ENCODE results near the gene SUGCT.

SUGCT gene

DNA sequence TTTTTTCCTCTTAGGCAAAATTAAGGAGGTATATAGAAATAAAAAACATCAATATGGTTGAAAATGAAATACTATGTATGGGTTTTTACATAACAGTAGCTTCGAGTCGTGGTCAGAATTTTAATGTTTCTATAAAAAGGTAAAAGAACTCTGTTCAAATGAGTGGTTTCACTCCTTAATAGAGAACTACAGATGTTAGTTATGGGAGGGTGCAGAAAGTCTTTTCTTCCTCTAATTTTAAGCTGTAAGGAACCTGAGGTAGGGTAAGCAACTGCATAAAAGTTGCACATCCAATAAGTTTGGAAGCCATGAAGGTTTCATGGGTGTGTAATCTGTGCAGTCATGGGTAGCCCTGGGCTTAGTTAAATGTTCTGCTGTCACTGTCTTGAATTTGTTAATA, 141.3 kb downstream of the SUGCT start:
- Histone ChIP-seq H3K27me3 (ENCODE audit: low read depth, low read length) (no peaks in the 10 kb centered on the region), H3K9me3 (ENCODE audit: control insufficient read depth in 1 of 2, low read length in 2 of 2) (no peaks in the 10 kb centered on the region), H3K36me3 (ENCODE audit: control insufficient read depth in 1 of 2, insufficient read depth in 2 of 2, low read length in 2 of 2) (no peaks in the 10 kb centered on the region), H3K4me3 (ENCODE audit: low read depth in 1 of 2, low read length in 2 of 2) (no peak overlapping the region), H3K27ac (ENCODE audit: low read length) (no peak overlapping the region), H3K4me1 (ENCODE audit: control insufficient read depth in 1 of 2, insufficient read depth in 2 of 2, low read length in 2 of 2) (no peaks in the 10 kb centered on the region)

GRCh38 chr7:40279991-40280390, 145.2 kb downstream of the SUGCT start:
- H3K9me3 ChIP-seq (ENCODE audit: control insufficient read depth in 1 of 2, low read length in 2 of 2), result no peaks in the 10 kb centered on the region
- no peak overlapping the region for H3K4me3 ChIP-seq (ENCODE audit: low read depth in 1 of 2, low read length in 2 of 2)
- no peak overlapping the region for H3K27ac ChIP-seq (ENCODE audit: low read length)
- H3K27me3 ChIP-seq (ENCODE audit: low read depth, low read length), result no peaks in the 10 kb centered on the region
- H3K4me1 ChIP-seq (ENCODE audit: control insufficient read depth in 1 of 2, insufficient read depth in 2 of 2, low read length in 2 of 2), result no peaks in the 10 kb centered on the region
- no peaks in the 10 kb centered on the region for H3K36me3 ChIP-seq (ENCODE audit: control insufficient read depth in 1 of 2, insufficient read depth in 2 of 2, low read length in 2 of 2)

DNA sequence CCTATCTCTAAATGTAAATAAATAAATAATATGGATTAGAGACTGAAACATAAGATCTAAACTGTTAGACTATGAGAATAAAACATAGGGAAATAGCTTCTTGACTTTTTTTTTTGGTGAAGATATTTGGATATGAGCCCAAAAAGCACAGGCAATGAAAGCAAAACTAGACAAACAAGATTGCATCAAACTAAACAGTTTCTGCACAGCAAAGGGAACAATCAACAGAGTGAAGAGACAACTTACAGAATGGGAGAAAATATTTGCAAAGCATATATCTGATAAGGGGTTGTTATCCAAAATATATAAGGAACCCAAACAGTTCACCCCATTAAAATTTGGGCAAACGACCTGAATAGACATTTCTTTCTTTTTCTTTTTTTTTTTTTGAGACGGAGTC, 148.1 kb downstream of the SUGCT start:
- H3K36me3 ChIP-seq (ENCODE audit: control insufficient read depth in 1 of 2, insufficient read depth in 2 of 2, low read length in 2 of 2), result no peaks in the 10 kb centered on the region

GRCh38 chr7:40283391-40283790, 148.6 kb downstream of the SUGCT start:
- H3K36me3 ChIP-seq (ENCODE audit: control insufficient read depth in 1 of 2, insufficient read depth in 2 of 2, low read length in 2 of 2), result no peaks in the 10 kb centered on the region
- H3K4me1 ChIP-seq (ENCODE audit: control insufficient read depth in 1 of 2, insufficient read depth in 2 of 2, low read length in 2 of 2), result no peaks in the 10 kb centered on the region
- no peak overlapping the region for H3K27ac ChIP-seq (ENCODE audit: low read length)
- H3K27me3 ChIP-seq (ENCODE audit: low read depth, low read length), result no peaks in the 10 kb centered on the region
- no peaks in the 10 kb centered on the region for H3K9me3 ChIP-seq (ENCODE audit: control insufficient read depth in 1 of 2, low read length in 2 of 2)
- H3K4me3 ChIP-seq (ENCODE audit: low read depth in 1 of 2, low read length in 2 of 2), result no peak overlapping the region

More for the DNA sequence above, 148.1 kb downstream of the SUGCT start:
- Histone ChIP-seq H3K4me1 (ENCODE audit: control insufficient read depth in 1 of 2, insufficient read depth in 2 of 2, low read length in 2 of 2) (no peaks in the 10 kb centered on the region), H3K27me3 (ENCODE audit: low read depth, low read length) (no peaks in the 10 kb centered on the region), H3K9me3 (ENCODE audit: control insufficient read depth in 1 of 2, low read length in 2 of 2) (no peaks in the 10 kb centered on the region), H3K27ac (ENCODE audit: low read length) (no peak overlapping the region), H3K4me3 (ENCODE audit: low read depth in 1 of 2, low read length in 2 of 2) (no peak overlapping the region)

GRCh38 chr7:40288827-40289226, 154.0 kb downstream of the SUGCT start:
- no peaks in the 10 kb centered on the region for H3K4me1 ChIP-seq (ENCODE audit: control insufficient read depth in 1 of 2, insufficient read depth in 2 of 2, low read length in 2 of 2)
- H3K4me3 ChIP-seq (ENCODE audit: low read depth in 1 of 2, low read length in 2 of 2), result no peak overlapping the region
- H3K9me3 ChIP-seq (ENCODE audit: control insufficient read depth in 1 of 2, low read length in 2 of 2), result no peaks in the 10 kb centered on the region
- no peak overlapping the region for H3K27ac ChIP-seq (ENCODE audit: low read length)
- no peaks in the 10 kb centered on the region for H3K36me3 ChIP-seq (ENCODE audit: control insufficient read depth in 1 of 2, insufficient read depth in 2 of 2, low read length in 2 of 2)
- H3K27me3 ChIP-seq (ENCODE audit: low read depth, low read length), result no peaks in the 10 kb centered on the region

DNA sequence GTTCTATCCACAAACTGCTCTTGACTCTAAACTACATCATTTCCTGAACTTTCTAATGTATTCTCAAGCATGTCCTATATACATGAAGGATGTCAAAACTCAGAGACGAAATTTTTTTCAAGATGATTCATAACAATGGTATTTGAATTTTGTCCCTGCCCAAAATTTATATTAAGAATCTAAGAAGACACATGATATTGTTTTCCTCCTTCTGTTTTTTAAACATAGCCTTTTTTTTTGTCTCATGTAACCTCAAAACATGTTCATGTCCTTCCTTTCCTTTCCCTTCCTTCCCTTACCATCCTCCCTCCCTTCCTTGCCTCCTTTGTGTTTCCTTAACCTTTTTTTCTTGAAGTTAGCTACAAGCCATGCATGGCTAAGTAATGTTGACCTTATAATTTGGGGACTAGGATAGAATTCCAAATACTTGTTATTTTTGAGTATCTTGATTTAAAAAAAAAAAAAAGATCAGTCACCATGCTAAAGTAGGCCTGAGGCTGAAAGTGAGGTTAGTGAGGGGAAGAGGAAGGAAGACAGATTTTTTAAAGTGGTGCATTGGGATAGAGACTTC, 163.0 kb downstream of the SUGCT start:
- Histone ChIP-seq H3K9me3 (ENCODE audit: control insufficient read depth in 1 of 2, low read length in 2 of 2) (no peaks in the 10 kb centered on the region), H3K27ac (ENCODE audit: low read length) (no peak overlapping the region), H3K4me1 (ENCODE audit: control insufficient read depth in 1 of 2, insufficient read depth in 2 of 2, low read length in 2 of 2) (no peaks in the 10 kb centered on the region), H3K27me3 (ENCODE audit: low read depth, low read length) (no peaks in the 10 kb centered on the region), H3K4me3 (ENCODE audit: low read depth in 1 of 2, low read length in 2 of 2) (no peak overlapping the region), H3K36me3 (ENCODE audit: control insufficient read depth in 1 of 2, insufficient read depth in 2 of 2, low read length in 2 of 2) (peaks cover 0 to 19% of the 10 kb centered on the region in 2 donors)

- H3K27me3 ChIP-seq (ENCODE audit: low read depth, low read length), result no peaks in the 10 kb centered on the region
- no peak overlapping the region for H3K27ac ChIP-seq (ENCODE audit: low read length)
- H3K4me3 ChIP-seq (ENCODE audit: low read depth in 1 of 2, low read length in 2 of 2), result no peak overlapping the region
- no peaks in the 10 kb centered on the region for H3K4me1 ChIP-seq (ENCODE audit: control insufficient read depth in 1 of 2, insufficient read depth in 2 of 2, low read length in 2 of 2)
- no peaks in the 10 kb centered on the region for H3K9me3 ChIP-seq (ENCODE audit: control insufficient read depth in 1 of 2, low read length in 2 of 2)
- peaks cover 0 to 19% of the 10 kb centered on the region in 2 donors for H3K36me3 ChIP-seq (ENCODE audit: control insufficient read depth in 1 of 2, insufficient read depth in 2 of 2, low read length in 2 of 2)
These were observed 163.6 kb downstream of the SUGCT start for GRCh38 chr7:40298421-40298820.

- H3K9me3 ChIP-seq (ENCODE audit: control insufficient read depth in 1 of 2, low read length in 2 of 2), result no peaks in the 10 kb centered on the region
- no peaks in the 10 kb centered on the region for H3K4me1 ChIP-seq (ENCODE audit: control insufficient read depth in 1 of 2, insufficient read depth in 2 of 2, low read length in 2 of 2)
- H3K27ac ChIP-seq (ENCODE audit: low read length), result no peak overlapping the region
- peaks cover 0 to 19% of the 10 kb centered on the region in 2 donors for H3K36me3 ChIP-seq (ENCODE audit: control insufficient read depth in 1 of 2, insufficient read depth in 2 of 2, low read length in 2 of 2)
- no peak overlapping the region for H3K4me3 ChIP-seq (ENCODE audit: low read depth in 1 of 2, low read length in 2 of 2)
- no peaks in the 10 kb centered on the region for H3K27me3 ChIP-seq (ENCODE audit: low read depth, low read length)
These were observed 164.3 kb downstream of the SUGCT start for GRCh38 chr7:40299097-40299496.

- H3K27ac ChIP-seq (ENCODE audit: low read length), result no peak overlapping the region
- H3K36me3 ChIP-seq (ENCODE audit: control insufficient read depth in 1 of 2, insufficient read depth in 2 of 2, low read length in 2 of 2), result peaks cover 0 to 19% of the 10 kb centered on the region in 2 donors
- no peak overlapping the region for H3K4me3 ChIP-seq (ENCODE audit: low read depth in 1 of 2, low read length in 2 of 2)
- no peaks in the 10 kb centered on the region for H3K4me1 ChIP-seq (ENCODE audit: control insufficient read depth in 1 of 2, insufficient read depth in 2 of 2, low read length in 2 of 2)
- H3K27me3 ChIP-seq (ENCODE audit: low read depth, low read length), result no peaks in the 10 kb centered on the region
- no peaks in the 10 kb centered on the region for H3K9me3 ChIP-seq (ENCODE audit: control insufficient read depth in 1 of 2, low read length in 2 of 2)
These were observed 165.4 kb downstream of the SUGCT start for GRCh38 chr7:40300146-40300670.

- Histone ChIP-seq H3K4me1 (ENCODE audit: control insufficient read depth in 1 of 2, insufficient read depth in 2 of 2, low read length in 2 of 2) (no peaks in the 10 kb centered on the region), H3K36me3 (ENCODE audit: control insufficient read depth in 1 of 2, insufficient read depth in 2 of 2, low read length in 2 of 2) (peaks cover 0 to 22% of the 10 kb centered on the region in 2 donors), H3K27ac (ENCODE audit: low read length) (no peak overlapping the region), H3K4me3 (ENCODE audit: low read depth in 1 of 2, low read length in 2 of 2) (no peak overlapping the region), H3K9me3 (ENCODE audit: control insufficient read depth in 1 of 2, low read length in 2 of 2) (no peaks in the 10 kb centered on the region), H3K27me3 (ENCODE audit: low read depth, low read length) (no peaks in the 10 kb centered on the region)
These were observed 166.8 kb downstream of the SUGCT start for GRCh38 chr7:40301486-40302068.

GRCh38 chr7:40303996-40304395, 169.2 kb downstream of the SUGCT start:
- Histone ChIP-seq H3K4me3 (ENCODE audit: low read depth in 1 of 2, low read length in 2 of 2) (no peak overlapping the region), H3K4me1 (ENCODE audit: control insufficient read depth in 1 of 2, insufficient read depth in 2 of 2, low read length in 2 of 2) (no peaks in the 10 kb centered on the region), H3K36me3 (ENCODE audit: control insufficient read depth in 1 of 2, insufficient read depth in 2 of 2, low read length in 2 of 2) (peaks cover 0 to 6% of the 10 kb centered on the region in 2 donors), H3K27me3 (ENCODE audit: low read depth, low read length) (no peaks in the 10 kb centered on the region), H3K9me3 (ENCODE audit: control insufficient read depth in 1 of 2, low read length in 2 of 2) (no peaks in the 10 kb centered on the region), H3K27ac (ENCODE audit: low read length) (no peak overlapping the region)

- H3K4me1 ChIP-seq (ENCODE audit: control insufficient read depth in 1 of 2, insufficient read depth in 2 of 2, low read length in 2 of 2), result no peaks in the 10 kb centered on the region
- peaks cover 0 to 3% of the 10 kb centered on the region in 2 donors for H3K36me3 ChIP-seq (ENCODE audit: control insufficient read depth in 1 of 2, insufficient read depth in 2 of 2, low read length in 2 of 2)
- no peaks in the 10 kb centered on the region for H3K27me3 ChIP-seq (ENCODE audit: low read depth, low read length)
- H3K9me3 ChIP-seq (ENCODE audit: control insufficient read depth in 1 of 2, low read length in 2 of 2), result no peaks in the 10 kb centered on the region
- H3K27ac ChIP-seq (ENCODE audit: low read length), result no peak overlapping the region
- no peak overlapping the region for H3K4me3 ChIP-seq (ENCODE audit: low read depth in 1 of 2, low read length in 2 of 2)
These were observed 170.4 kb downstream of the SUGCT start for GRCh38 chr7:40305229-40305628.

Measured in muscle layer of duodenum (tissue), 2 donors.